OCI-LY1 (cell line): ENCODE measurements around the gene PTPRN2.

ENCODE experiments used
- H2AFZ ChIP-seq: fragments of 200-600 bp; sonication (generic), shearing (Covaris generic); 2 replicates; pipeline ENCODE4 v1.6.0; 2014; ENCODE audit warnings: antibody characterized with exemption, mild to moderate bottlenecking, low read length
- H3F3A ChIP-seq: fragments of 200-600 bp; sonication (generic), shearing (Covaris generic); 2 replicates; pipeline ENCODE4 v1.6.0; 2014; ENCODE audit warnings: mild to moderate bottlenecking, antibody characterized with exemption, low read length, moderate library complexity; ENCODE audit not compliant: insufficient read depth
- H3K27ac ChIP-seq: fragments of 200-600 bp; sonication (generic); 2 replicates; pipeline ENCODE4 v1.5.1; 2014; ENCODE audit warnings: low read length, mixed run types, mild to moderate bottlenecking, low read depth; ENCODE audit not compliant: poor library complexity, severe bottlenecking
- H3K27me3 ChIP-seq: fragments of 200-600 bp; sonication (generic); 2 replicates; pipeline ENCODE4 v1.6.0; 2014; ENCODE audit warnings: antibody characterized with exemption, mild to moderate bottlenecking, low read length, moderate library complexity; ENCODE audit not compliant: insufficient read depth
- H3K36me3 ChIP-seq: fragments of 200-600 bp; sonication (generic); 2 replicates; pipeline ENCODE4 v1.6.1; 2014; ENCODE audit warnings: mild to moderate bottlenecking, antibody characterized with exemption, low read length, moderate library complexity, mixed read lengths; ENCODE audit not compliant: insufficient read depth
- H3K4me1 ChIP-seq: fragments of 200-600 bp; sonication (generic); 2 replicates; pipeline ENCODE4 v1.5.1; 2014; ENCODE audit warnings: mild to moderate bottlenecking, low read length, moderate library complexity; ENCODE audit not compliant: insufficient read depth, severe bottlenecking
- H3K4me2 ChIP-seq: fragments of 200-600 bp; sonication (generic), shearing (Covaris generic); 2 replicates; pipeline ENCODE4 v1.6.1; 2014; ENCODE audit warnings: low read length
- H3K4me3 ChIP-seq: fragments of 200-600 bp; sonication (generic); 2 replicates; pipeline ENCODE4 v1.5.1; 2014; ENCODE audit warnings: low read length, low read depth, mild to moderate bottlenecking, mixed read lengths; ENCODE audit not compliant: poor library complexity, severe bottlenecking
- H3K79me2 ChIP-seq: fragments of 200-600 bp; shearing (Covaris generic); 2 replicates; pipeline ENCODE4 v1.6.1; 2016; ENCODE audit warnings: mixed run types, low read length, mixed read lengths; ENCODE audit not compliant: insufficient read depth
- H3K9ac ChIP-seq: fragments of 200-600 bp; sonication (generic), shearing (Covaris generic); 2 replicates; pipeline ENCODE4 v1.6.1; 2014; ENCODE audit warnings: mild to moderate bottlenecking, low read length, mixed read lengths
- H3K9me2 ChIP-seq: fragments of 200-600 bp; sonication (generic), shearing (Covaris generic); 2 replicates; pipeline ENCODE4 v1.6.1; 2014; ENCODE audit warnings: low read depth, mild to moderate bottlenecking, low read length, mixed read lengths
- H3K9me3 ChIP-seq: fragments of 200-600 bp; shearing (Covaris generic); 2 replicates; pipeline ENCODE4 v1.6.1; 2014; ENCODE audit warnings: low read length, mixed read lengths
- H4K20me1 ChIP-seq: fragments of 200-600 bp; sonication (generic), shearing (Covaris generic); 2 replicates; pipeline ENCODE4 v1.6.0; 2016; ENCODE audit warnings: mild to moderate bottlenecking, low read length; ENCODE audit not compliant: insufficient read depth
- CTCF ChIP-seq: fragments of 200-600 bp; sonication (generic), shearing (Covaris generic); IDR thresholded peaks from 2 replicates; pipeline ENCODE4 v1.5.1; 2017; ENCODE audit warnings: mild to moderate bottlenecking, antibody characterized with exemption, low read length, moderate library complexity, mixed read lengths
- EZH2 ChIP-seq: fragments of 200-600 bp; sonication (generic), shearing (Covaris generic); IDR thresholded peaks from 2 replicates; pipeline ENCODE4 v1.8.0; 2017; ENCODE audit warnings: borderline replicate concordance, mixed run types, mild to moderate bottlenecking, antibody characterized with exemption, low read length, moderate library complexity, mixed read lengths

PTPRN2 gene

GRCh38 chr7:157650801-157651200, 936.8 kb downstream of the PTPRN2 start:
- Histone ChIP-seq H3K9ac (no peak overlapping the region), H3K36me3 (no peaks in the 10 kb centered on the region), H4K20me1 (no peaks in the 10 kb centered on the region), H3K79me2 (no peaks in the 10 kb centered on the region), H3K27me3 (peaks cover 4% of the 10 kb centered on the region; the same call in 1 of the 2 replicates), H3K27ac (no peak overlapping the region), H3K4me1 (no peaks in the 10 kb centered on the region), H3K4me2 (no peak overlapping the region), H3K9me2 (no peaks in the 10 kb centered on the region), H3K4me3 (no peak overlapping the region), H3F3A (no peaks in the 10 kb centered on the region), H3K9me3 (no peaks in the 10 kb centered on the region), H2AFZ (no peak overlapping the region)
- TF ChIP-seq CTCF: no peak
- TF ChIP-seq EZH2: no peak

- no peaks in the 10 kb centered on the region for H4K20me1 ChIP-seq
- H3K9me3 ChIP-seq: no peaks in the 10 kb centered on the region
- H3K9ac ChIP-seq: no peak overlapping the region
- H3K4me2 ChIP-seq: no peak overlapping the region
- peaks cover 4% of the 10 kb centered on the region; the same call in 1 of the 2 replicates for H3K27me3 ChIP-seq
- H3K27ac ChIP-seq: no peak overlapping the region
- H3K4me3 ChIP-seq: no peak overlapping the region
- no peaks in the 10 kb centered on the region for H3F3A ChIP-seq
- H2AFZ ChIP-seq: no peak overlapping the region
- no peaks in the 10 kb centered on the region for H3K36me3 ChIP-seq
- no peaks in the 10 kb centered on the region for H3K4me1 ChIP-seq
- no peak for TF ChIP-seq EZH2
- no peak for TF ChIP-seq CTCF
- H3K79me2 ChIP-seq: no peaks in the 10 kb centered on the region
- H3K9me2 ChIP-seq: no peaks in the 10 kb centered on the region
Observed at GRCh38 chr7:157650131-157650631, 937.4 kb downstream of the PTPRN2 start.

- Histone ChIP-seq H3K27me3 (peaks cover 4% of the 10 kb centered on the region; the same call in 1 of the 2 replicates), H3K4me1 (no peaks in the 10 kb centered on the region)
Observed at GRCh38 chr7:157646551-157646950, 941.1 kb downstream of the PTPRN2 start.

More at GRCh38 chr7:157646551-157646950, 941.1 kb downstream of the PTPRN2 start:
- TF ChIP-seq CTCF (no peak), EZH2 (no peak)
- Histone ChIP-seq H4K20me1 (no peaks in the 10 kb centered on the region), H3K9me2 (no peaks in the 10 kb centered on the region), H3K36me3 (no peaks in the 10 kb centered on the region), H3K9me3 (no peaks in the 10 kb centered on the region), H3K9ac (no peak overlapping the region), H3K27ac (no peak overlapping the region), H3K79me2 (no peaks in the 10 kb centered on the region), H3K4me2 (no peak overlapping the region), H3K4me3 (no peak overlapping the region), H3F3A (no peaks in the 10 kb centered on the region), H2AFZ (no peak overlapping the region)
